ENCODE data around the gene ZNF750.
A peak's percentile ranks its signal among the peaks of the same experiment; 100 is the strongest.

Gene ZNF750

DNA sequence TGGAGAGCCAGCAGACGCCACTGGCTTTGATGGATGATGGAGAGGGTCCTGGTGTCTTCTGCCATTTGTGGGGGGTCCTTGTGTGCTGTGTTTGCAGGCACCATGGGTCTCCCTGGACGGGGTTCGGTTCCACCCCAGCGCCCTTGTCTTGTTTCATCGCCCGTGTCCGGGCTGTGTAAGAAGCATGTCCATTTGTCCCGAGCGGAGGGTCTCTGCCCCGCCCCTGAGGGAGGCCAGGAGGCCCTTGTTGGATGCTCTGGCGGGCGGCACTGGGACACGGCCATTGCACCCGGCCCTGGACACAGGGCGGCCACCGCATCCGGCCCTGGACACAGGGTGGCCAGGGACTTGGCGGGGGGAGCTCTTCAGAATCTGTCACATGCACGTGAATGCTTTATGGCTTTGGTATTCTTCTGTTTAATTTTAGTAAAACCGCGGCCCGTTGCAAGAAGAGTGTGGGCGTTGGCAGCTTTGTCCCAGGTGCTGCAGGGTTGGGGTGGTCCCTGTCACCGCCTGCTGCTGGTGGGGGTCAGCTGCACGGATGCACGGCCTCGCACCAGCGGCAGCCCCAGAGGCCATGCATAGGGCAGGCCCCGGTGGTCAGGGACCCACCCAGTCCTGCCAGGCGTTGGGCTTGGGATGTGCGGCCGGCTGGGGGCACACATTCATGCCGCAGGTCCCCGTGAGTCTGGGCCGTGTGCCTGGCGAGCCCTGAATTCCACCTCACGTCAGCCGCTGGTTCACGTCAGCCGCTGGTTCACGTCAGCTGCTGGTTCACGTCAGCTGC lies 21.0 kb upstream of the ZNF750 start:
- no peak for DNase-seq (ENCODE audit: low read depth in 2 of 2, low spot score in 1 of 2)

DNA sequence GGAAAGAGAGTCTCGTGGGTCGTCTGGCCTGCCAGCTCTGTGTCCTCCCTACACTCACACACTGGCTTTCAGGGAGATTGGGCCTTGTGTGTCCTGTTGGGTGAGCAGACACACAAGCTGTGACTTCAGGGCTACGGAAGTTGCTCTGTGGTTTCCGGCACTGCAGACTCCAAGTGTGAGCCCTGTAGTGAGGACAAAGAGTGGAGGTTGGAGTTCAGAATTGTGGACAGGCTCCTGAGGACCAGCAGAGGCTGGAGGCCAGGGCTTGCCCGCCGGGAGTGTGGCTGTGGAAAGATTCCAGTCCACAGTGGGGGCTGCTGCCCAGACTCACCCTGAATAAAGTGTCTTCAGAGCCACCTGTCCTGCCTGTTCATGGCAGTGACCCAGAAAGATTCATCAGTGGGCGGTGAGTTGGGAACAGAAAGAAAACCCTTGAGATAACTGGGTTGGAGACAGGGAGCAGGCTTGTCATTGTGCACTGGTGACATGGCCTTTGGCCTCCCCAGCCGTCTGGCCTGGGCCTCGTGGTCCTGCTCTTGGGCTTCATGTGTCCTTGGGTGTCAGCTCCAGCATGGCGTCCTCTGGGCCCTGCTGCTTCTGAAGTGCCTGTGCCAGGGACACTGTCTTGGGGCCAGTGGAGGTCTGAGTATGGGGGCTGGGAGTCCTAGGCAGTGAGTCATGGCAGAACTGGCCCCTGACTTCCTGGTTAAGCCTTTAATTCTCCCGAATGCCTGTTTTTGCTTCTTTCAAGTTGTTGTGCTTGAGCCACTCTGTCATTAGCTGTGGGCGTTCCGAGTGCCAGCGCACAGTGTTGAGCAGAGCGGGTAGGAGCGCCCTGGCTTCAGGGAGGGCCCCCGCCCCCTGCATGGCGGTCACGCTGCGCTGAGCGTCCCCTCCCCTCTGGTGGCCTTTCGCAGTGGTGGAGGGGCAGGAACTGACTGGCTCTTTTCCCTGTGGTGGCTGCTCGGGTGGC lies 19.9 kb upstream of the ZNF750 start:
- peak in 1 of 2 donors; percentile 31 for DNase-seq (ENCODE audit: low read depth in 2 of 2, low spot score in 1 of 2)

DNA sequence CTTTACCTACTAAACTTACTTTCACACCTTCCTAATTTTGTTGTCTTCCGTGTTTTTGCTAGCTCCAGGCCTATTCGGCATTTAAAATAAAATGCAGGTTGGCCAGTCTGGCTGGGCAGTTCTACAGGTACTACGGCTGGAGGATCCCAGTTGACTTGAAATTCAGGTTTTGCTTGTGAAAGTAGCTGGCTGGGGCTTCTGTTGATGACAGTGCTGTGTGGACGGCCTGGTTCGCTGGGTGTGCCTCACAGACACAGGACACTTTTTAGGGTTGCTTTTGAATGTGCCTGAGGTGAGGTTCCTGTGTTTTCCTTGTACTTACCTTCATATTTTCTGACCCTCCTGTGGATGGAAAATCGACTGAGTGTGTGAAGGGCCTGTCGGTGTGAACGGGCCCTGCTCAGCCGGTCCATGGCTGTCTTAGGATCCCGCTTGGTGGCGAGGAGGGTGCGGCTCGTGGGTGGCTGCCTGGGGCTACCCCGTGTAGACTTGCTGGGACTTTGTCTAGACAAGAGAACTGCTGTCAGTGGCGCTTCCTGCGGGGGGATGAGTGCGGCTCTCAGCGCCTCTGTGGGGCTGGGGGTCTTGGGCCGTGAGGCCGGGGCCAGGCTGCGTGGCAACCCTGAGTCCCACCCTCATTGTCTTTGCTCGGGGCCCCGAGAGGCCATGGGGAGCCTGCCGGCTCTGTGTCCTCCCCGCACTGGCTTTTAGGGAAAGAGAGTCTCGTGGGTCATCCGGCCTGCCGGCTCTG lies 18.7 kb upstream of the ZNF750 start:
- DNase-seq (ENCODE audit: low read depth in 2 of 2, low spot score in 1 of 2) = no peak

GRCh38 chr17:82856361-82856760 lies 16.5 kb upstream of the ZNF750 start:
- DNase-seq (ENCODE audit: low read depth in 2 of 2, low spot score in 1 of 2) = no peak

- no peak for DNase-seq (ENCODE audit: low read depth in 2 of 2, low spot score in 1 of 2)
Observed at GRCh38 chr17:82854226-82854625, 14.4 kb upstream of the ZNF750 start.

DNA sequence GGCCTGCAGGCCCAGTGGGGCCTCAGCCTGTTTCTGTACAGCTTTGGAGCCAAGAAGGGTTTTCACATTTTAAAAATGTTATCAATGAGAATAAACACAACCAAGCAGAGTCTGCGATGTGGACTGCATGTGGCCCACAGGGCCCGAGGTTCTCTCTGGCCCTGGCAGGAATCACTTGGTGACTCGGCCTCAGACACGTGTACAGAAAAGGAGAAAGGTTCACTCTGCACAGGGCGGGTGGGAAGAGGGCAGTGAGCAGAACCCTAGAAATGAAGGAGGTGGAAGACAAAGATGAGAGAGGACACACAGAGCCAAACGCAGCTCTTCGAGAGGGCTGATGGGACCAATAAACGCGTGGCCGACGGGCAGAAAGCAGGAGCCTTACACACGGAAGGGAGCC lies 11.6 kb upstream of the ZNF750 start:
- no peak for DNase-seq (ENCODE audit: low read depth in 2 of 2, low spot score in 1 of 2)

- DNase-seq (ENCODE audit: low read depth in 2 of 2, low spot score in 1 of 2) = no peak
Observed at GRCh38 chr17:82849076-82849945, 9.5 kb upstream of the ZNF750 start.

DNA sequence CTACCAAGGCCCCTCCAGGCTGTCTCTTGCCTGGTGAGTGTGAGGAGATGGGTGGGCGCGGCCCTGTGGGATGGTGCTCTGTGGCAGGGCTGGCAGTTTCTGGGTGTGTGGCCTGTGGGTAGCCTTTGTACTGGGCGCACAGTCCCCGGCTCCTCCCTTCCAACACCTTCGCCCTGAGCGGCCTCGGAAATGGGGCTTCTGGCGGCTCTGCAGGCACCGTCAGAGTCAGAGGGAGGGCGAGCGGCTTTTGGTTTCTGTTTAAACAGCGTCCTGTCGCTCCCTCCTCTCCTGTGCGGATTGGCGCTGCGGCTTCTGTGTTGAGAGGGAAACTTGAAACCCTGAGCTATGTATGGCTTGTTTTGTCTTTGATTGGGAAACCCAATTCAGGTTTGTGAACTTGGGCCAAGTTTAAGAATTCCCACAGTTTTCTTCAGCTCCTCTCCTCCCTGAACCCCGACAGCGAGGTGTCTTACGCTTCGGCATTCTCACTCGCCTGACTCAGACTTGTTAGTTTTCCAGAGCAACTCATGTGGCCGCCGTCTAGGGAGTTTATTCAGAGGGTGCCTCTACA lies 8.3 kb upstream of the ZNF750 start:
- DNase-seq (ENCODE audit: low read depth in 2 of 2, low spot score in 1 of 2) = peak in 1 of 2 donors; percentile 35

DNA sequence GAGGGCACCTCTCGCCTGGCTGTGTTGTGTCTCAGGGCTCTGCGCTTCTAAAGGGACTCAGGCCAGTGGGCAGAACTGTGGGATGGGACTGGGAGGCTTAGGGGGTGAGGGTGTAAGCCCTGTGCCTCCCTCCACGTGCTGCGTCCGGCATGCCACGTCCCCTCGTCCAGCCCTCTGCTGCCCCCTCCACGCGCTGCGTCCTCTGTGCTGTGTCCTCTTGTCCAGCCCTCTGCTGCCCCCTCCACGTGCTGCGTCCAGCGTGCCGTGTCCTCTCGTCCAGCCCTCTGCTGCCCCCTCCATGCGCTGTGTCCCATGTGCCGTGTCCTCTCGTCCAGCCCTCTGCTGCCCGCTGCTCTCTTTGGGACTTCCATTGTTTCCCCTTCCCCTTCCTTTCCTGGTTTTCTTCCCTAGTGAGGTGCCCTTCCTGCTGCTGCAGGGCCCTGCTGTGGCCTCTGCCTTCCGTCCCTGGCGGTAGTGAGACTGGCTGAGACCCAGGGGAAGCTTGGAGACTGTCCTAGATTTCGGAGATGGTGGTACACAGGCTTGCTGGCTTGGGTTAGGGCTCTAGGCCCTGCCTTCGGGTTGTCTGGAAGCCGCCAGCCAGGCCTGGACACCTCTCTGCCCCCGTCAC lies 6.4 kb upstream of the ZNF750 start:
- DNase-seq (ENCODE audit: low read depth in 2 of 2, low spot score in 1 of 2) = no peak

- no peak for DNase-seq (ENCODE audit: low read depth in 2 of 2, low spot score in 1 of 2)
Observed at GRCh38 chr17:82845163-82845807, 5.5 kb upstream of the ZNF750 start.

GRCh38 chr17:82844796-82845162 lies 5.0 kb upstream of the ZNF750 start:
- no peak for DNase-seq (ENCODE audit: low read depth in 2 of 2, low spot score in 1 of 2)

DNA sequence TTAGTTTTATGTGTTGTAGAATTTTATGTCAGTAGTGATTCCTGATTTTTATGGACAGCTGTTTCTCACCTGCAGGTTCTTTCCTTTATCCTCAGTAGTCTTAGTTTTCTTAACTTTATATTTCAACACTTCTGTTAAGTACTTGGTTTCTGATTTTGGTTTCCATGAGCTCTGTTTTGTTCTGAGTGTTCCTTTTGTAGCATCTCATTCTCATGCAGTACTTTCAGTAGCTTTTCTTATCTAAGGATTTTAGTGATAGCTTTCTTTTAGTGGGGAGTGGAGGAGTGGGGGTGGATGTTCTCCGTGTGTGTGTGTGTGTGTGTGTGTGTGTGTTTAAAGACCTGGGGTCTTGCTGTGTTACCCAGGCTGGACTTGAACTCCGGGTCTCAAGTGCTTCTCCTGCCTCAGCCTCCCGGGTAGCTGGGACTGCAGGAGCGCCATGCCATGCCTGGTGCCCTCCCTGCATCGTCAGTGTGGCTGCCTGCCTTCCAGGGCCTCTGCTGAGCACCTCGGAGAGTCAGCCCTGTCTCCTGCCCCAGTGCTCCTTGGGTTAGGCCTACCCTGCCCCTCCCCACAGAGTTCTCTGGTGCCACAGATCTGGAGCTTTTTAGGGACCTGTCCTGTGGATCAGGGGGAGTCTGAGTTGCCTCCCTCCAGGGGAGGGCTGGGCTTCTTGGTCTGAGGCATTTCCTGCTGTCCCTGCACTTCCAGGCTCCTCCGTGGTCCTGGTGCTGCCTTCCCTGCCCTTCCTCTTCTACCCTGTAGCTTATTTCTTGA lies 4.3 kb upstream of the ZNF750 start:
- no peak for DNase-seq (ENCODE audit: low read depth in 2 of 2, low spot score in 1 of 2)

DNA sequence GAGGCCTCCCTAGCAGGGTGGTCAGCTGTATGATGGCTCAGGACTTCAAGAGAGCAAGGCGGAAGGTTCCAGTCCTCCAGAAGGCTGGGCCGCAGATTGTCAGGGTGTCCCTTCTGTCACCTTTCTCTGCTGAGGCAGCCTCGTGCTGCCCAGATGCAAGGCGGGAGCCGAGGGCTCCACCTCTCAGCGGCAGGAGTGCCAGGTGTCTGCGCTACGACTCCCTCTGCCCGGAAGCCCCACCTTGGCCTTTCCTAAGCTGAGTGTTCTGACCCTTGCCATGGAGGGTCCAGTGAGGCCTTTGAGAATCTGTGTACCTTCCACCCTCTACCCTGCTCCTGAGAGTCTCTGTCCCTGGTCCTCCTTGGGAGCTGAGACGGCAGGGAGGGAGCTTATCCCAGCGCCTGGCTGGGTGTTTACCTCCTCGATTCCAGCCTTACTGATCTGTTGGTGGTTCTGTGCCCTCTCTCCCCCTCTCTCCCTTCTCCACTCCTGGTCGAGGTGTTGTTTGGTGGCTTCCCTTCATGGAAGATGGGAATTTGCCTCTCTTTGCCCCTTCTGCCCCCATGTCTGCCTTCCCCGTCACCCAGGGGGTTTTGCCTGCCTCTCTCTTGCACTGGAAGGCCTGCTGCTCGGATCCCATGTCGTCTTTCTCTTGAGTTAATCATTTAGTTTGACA lies 2.2 kb upstream of the ZNF750 start:
- DNase-seq (ENCODE audit: low read depth in 2 of 2, low spot score in 1 of 2) = no peak

DNA sequence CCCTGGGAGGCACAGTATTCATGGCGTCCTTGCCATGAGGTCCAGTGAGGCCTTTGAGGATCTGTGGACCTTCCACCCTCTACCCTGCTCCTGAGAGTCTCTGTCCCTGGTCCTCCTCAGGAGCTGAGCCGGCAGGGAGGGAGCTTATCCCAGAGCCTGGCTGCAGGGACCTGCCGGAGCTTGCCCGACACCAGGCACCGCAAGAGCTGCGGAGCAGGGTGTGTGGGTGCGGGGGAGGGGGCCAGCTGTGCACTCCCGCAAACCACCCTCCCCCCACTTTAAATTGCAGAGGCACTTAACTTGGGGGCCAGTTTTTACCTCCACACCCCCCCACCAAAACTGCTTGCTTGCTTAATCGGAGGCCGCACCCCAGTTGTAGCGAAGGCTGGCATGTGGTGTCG lies 609 bp upstream of the ZNF750 start:
- DNase-seq (ENCODE audit: low read depth in 2 of 2, low spot score in 1 of 2) = no peak

- no peak for DNase-seq (ENCODE audit: low read depth in 2 of 2, low spot score in 1 of 2)
Observed at GRCh38 chr17:82838386-82839063, 1.3 kb downstream of the ZNF750 start.

GRCh38 chr17:82837586-82838320 lies 2.1 kb downstream of the ZNF750 start:
- no peak for DNase-seq (ENCODE audit: low read depth in 2 of 2, low spot score in 1 of 2)

Data from stimulated activated CD8-positive, alpha-beta memory T cell treated with anti-CD3 and anti-CD28 coated beads, Interleukin-4, amount 100 ng/mL, for 4 hours (primary cell).